Duodenal mucosa (tissue), 2 donors: ENCODE results near the gene MCF2L.

Source experiments
- H3K27ac ChIP-seq: one replicate; pipeline ENCODE4 v1.7.0; 2013; ENCODE audit warnings: low read depth, low read length
- H3K27me3 ChIP-seq, 2 donors: one replicate each; pipeline ENCODE4 v1.7.0; 2013; ENCODE audit warnings: low read length in 2 of 2, control low read depth in 1 of 2; ENCODE audit not compliant: insufficient read depth in 2 of 2, control insufficient read depth in 1 of 2
- H3K36me3 ChIP-seq, 2 donors: one replicate each; pipeline ENCODE4 v1.7.0; 2013; ENCODE audit warnings: low read length in 2 of 2, control low read depth in 1 of 2; ENCODE audit not compliant: insufficient read depth in 2 of 2, control insufficient read depth in 1 of 2
- H3K4me1 ChIP-seq, 2 donors: one replicate each; pipeline ENCODE4 v1.7.0; 2013; ENCODE audit warnings: low read length in 2 of 2, control low read depth in 1 of 2; ENCODE audit not compliant: insufficient read depth in 2 of 2, control insufficient read depth in 1 of 2
- H3K4me3 ChIP-seq, 2 donors: one replicate each; pipeline ENCODE4 v1.7.0; 2013; ENCODE audit warnings: low read length in 2 of 2, low read depth in 1 of 2
- H3K9ac ChIP-seq, 2 donors: one replicate each; pipeline ENCODE4 v1.7.0; 2013; ENCODE audit warnings: low read length in 2 of 2, low read depth in 1 of 2
- H3K9me3 ChIP-seq, 2 donors: one replicate each; pipeline ENCODE4 v1.7.0; 2013; ENCODE audit warnings: low read length in 2 of 2, control low read depth in 1 of 2; ENCODE audit not compliant: control insufficient read depth in 1 of 2

The MCF2L gene

GRCh38 chr13:113084094-113084942 lies 115.3 kb downstream of the MCF2L start:
- Histone ChIP-seq H3K27ac (no peak overlapping the region), H3K27me3 (no peaks in the 10 kb centered on the region), H3K36me3 (peaks cover 0 to 12% of the 10 kb centered on the region in 2 donors), H3K9me3 (no peaks in the 10 kb centered on the region), H3K4me1 (no peaks in the 10 kb centered on the region), H3K4me3 (no peak overlapping the region), H3K9ac (no peak overlapping the region)

- H3K4me3 ChIP-seq = no peak overlapping the region
- H3K9me3 ChIP-seq = no peaks in the 10 kb centered on the region
- H3K36me3 ChIP-seq = peaks cover 0 to 12% of the 10 kb centered on the region in 2 donors
- no peak overlapping the region for H3K9ac ChIP-seq
- no peaks in the 10 kb centered on the region for H3K4me1 ChIP-seq
- no peak overlapping the region for H3K27ac ChIP-seq
- H3K27me3 ChIP-seq = no peaks in the 10 kb centered on the region
These were observed 116.0 kb downstream of the MCF2L start for GRCh38 chr13:113084943-113085540.

GRCh38 chr13:113086031-113086750 lies 117.2 kb downstream of the MCF2L start:
- no peaks in the 10 kb centered on the region for H3K4me1 ChIP-seq
- no peaks in the 10 kb centered on the region for H3K9me3 ChIP-seq
- H3K27ac ChIP-seq = no peak overlapping the region
- no peak overlapping the region for H3K9ac ChIP-seq
- peaks cover 0 to 12% of the 10 kb centered on the region in 2 donors for H3K36me3 ChIP-seq
- no peak overlapping the region for H3K4me3 ChIP-seq
- H3K27me3 ChIP-seq = no peaks in the 10 kb centered on the region

GRCh38 chr13:113086991-113087922 lies 118.2 kb downstream of the MCF2L start:
- H3K9ac ChIP-seq = no peak overlapping the region
- no peak overlapping the region for H3K4me3 ChIP-seq
- H3K27me3 ChIP-seq = no peaks in the 10 kb centered on the region
- no peak overlapping the region for H3K27ac ChIP-seq
- no peaks in the 10 kb centered on the region for H3K9me3 ChIP-seq
- H3K36me3 ChIP-seq = peaks cover 0 to 10% of the 10 kb centered on the region in 2 donors
- H3K4me1 ChIP-seq = no peaks in the 10 kb centered on the region

GRCh38 chr13:113087923-113088690 lies 119.1 kb downstream of the MCF2L start:
- no peak overlapping the region for H3K4me3 ChIP-seq
- no peak overlapping the region for H3K27ac ChIP-seq
- H3K9ac ChIP-seq = no peak overlapping the region
- H3K27me3 ChIP-seq = no peaks in the 10 kb centered on the region
- no peaks in the 10 kb centered on the region for H3K9me3 ChIP-seq
- peaks cover 0 to 10% of the 10 kb centered on the region in 2 donors for H3K36me3 ChIP-seq
- H3K4me1 ChIP-seq = no peaks in the 10 kb centered on the region

GRCh38 chr13:113088691-113089020 lies 119.6 kb downstream of the MCF2L start:
- Histone ChIP-seq H3K27ac (no peak overlapping the region), H3K4me3 (no peak overlapping the region), H3K27me3 (no peaks in the 10 kb centered on the region), H3K36me3 (peaks cover 0 to 10% of the 10 kb centered on the region in 2 donors), H3K4me1 (no peaks in the 10 kb centered on the region), H3K9me3 (no peaks in the 10 kb centered on the region), H3K9ac (no peak overlapping the region)

- Histone ChIP-seq H3K9ac (no peak overlapping the region), H3K36me3 (peaks cover 0 to 10% of the 10 kb centered on the region in 2 donors), H3K9me3 (no peaks in the 10 kb centered on the region), H3K4me3 (no peak overlapping the region), H3K27ac (no peak overlapping the region), H3K27me3 (no peaks in the 10 kb centered on the region), H3K4me1 (no peaks in the 10 kb centered on the region)
These were observed 120.8 kb downstream of the MCF2L start for GRCh38 chr13:113089693-113090414.

- Histone ChIP-seq H3K9ac (no peak overlapping the region), H3K4me1 (no peaks in the 10 kb centered on the region), H3K27ac (no peak overlapping the region), H3K9me3 (no peaks in the 10 kb centered on the region), H3K4me3 (no peak overlapping the region), H3K27me3 (no peaks in the 10 kb centered on the region), H3K36me3 (peaks cover 0 to 7% of the 10 kb centered on the region in 2 donors)
These were observed 121.4 kb downstream of the MCF2L start for GRCh38 chr13:113090415-113090770.

GRCh38 chr13:113090806-113091205 lies 121.8 kb downstream of the MCF2L start:
- no peaks in the 10 kb centered on the region for H3K27me3 ChIP-seq
- H3K36me3 ChIP-seq = peaks cover 0 to 7% of the 10 kb centered on the region in 2 donors
- no peaks in the 10 kb centered on the region for H3K4me1 ChIP-seq
- no peak overlapping the region for H3K9ac ChIP-seq
- H3K27ac ChIP-seq = no peak overlapping the region
- no peaks in the 10 kb centered on the region for H3K9me3 ChIP-seq
- no peak overlapping the region for H3K4me3 ChIP-seq
